BE2C (cell line): ENCODE results near the gene SYNDIG1.
"Not testable (repeated sequence)": the region's sequence is repeated elsewhere in the genome, so short reads cannot be mapped to it uniquely, and the experiment has no call there.

Experiments used
- DNase-seq: peaks from one replicate; pipeline ENCODE4 v3.0.0-alpha.2; 2020
- H3K27me3 ChIP-seq: fragments of 250-450 bp; sonication (Bioruptor Pico); 2 replicates; pipeline ENCODE4 v1.5.1; 2020; ENCODE audit warnings: mild to moderate bottlenecking
- H3K36me3 ChIP-seq: fragments of 250-450 bp; sonication (Bioruptor Pico); 2 replicates; pipeline ENCODE4 v1.5.1; 2020; ENCODE audit warnings: mild to moderate bottlenecking
- H3K4me1 ChIP-seq: fragments of 250-450 bp; sonication (Bioruptor Pico); 2 replicates; pipeline ENCODE4 v1.5.1; 2020
- H3K4me3 ChIP-seq: 2 replicates; pipeline ENCODE4 v1.5.1; 2011; ENCODE audit warnings: low read depth, low read length
- H3K9me3 ChIP-seq: fragments of 250-450 bp; sonication (Bioruptor Pico); 2 replicates; pipeline ENCODE4 v1.5.1; 2020
- TF ChIP-seq, protein P1 (sequence below): IDR thresholded peaks from 2 replicates; pipeline ENCODE4 v1.5.1; 2012; ENCODE audit warnings: mild to moderate bottlenecking, low read depth, low read length

Gene SYNDIG1

DNA sequence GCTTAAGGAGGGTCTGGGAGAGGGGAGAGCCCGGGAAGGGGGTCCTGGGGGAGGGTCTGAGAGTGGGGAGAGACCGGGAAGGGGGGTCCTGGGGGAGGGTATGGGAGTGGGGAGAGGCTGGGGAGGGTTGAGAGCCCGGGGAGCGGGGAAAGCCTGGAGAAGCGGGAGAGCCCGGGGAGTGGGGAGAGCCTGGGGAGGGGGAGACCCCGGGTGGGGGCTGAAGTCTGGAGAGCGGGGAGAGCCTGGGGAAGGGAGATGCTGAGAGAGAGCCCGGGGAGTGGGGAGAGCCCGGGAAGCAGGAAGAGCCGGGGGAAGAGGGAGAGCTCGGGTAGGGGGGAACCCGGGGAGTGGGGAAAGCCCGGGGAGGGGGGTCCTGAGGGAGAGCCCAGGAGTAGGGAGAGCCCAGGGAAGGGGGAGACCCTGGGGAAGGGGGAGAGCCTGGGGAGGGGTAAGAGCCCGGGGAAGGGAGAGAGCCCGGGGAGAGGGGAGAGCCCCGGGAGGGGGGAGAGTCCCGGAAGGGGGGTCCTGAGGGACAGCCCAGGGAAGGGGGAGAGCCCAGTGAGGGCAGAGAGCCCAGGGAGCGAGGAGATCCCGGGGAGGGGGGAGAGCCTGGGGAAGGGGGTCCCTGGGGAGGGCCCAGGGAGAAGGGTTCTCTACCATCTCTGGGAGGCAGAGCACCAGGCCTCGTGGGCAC, 148.5 kb downstream of the SYNDIG1 start:
- Histone ChIP-seq H3K9me3 (no peaks in the 10 kb centered on the region), H3K4me3 (no peak overlapping the region), H3K36me3 (no peaks in the 10 kb centered on the region), H3K27me3 (no peaks in the 10 kb centered on the region), H3K4me1 (peaks cover 7% of the 10 kb centered on the region)
- TF ChIP-seq, protein P1, sequence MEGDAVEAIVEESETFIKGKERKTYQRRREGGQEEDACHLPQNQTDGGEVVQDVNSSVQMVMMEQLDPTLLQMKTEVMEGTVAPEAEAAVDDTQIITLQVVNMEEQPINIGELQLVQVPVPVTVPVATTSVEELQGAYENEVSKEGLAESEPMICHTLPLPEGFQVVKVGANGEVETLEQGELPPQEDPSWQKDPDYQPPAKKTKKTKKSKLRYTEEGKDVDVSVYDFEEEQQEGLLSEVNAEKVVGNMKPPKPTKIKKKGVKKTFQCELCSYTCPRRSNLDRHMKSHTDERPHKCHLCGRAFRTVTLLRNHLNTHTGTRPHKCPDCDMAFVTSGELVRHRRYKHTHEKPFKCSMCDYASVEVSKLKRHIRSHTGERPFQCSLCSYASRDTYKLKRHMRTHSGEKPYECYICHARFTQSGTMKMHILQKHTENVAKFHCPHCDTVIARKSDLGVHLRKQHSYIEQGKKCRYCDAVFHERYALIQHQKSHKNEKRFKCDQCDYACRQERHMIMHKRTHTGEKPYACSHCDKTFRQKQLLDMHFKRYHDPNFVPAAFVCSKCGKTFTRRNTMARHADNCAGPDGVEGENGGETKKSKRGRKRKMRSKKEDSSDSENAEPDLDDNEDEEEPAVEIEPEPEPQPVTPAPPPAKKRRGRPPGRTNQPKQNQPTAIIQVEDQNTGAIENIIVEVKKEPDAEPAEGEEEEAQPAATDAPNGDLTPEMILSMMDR: no peak
- no peak for DNase-seq

- Histone ChIP-seq H3K4me3 (no peak overlapping the region), H3K4me1 (peaks cover 7% of the 10 kb centered on the region), H3K9me3 (no peaks in the 10 kb centered on the region), H3K27me3 (no peaks in the 10 kb centered on the region), H3K36me3 (no peaks in the 10 kb centered on the region)
- no peak for DNase-seq
- TF ChIP-seq, protein P1: no peak
These were observed 149.3 kb downstream of the SYNDIG1 start for GRCh38 chr20:24618739-24619138.

GRCh38 chr20:24619212-24619611, 149.8 kb downstream of the SYNDIG1 start:
- H3K9me3 ChIP-seq: no peaks in the 10 kb centered on the region
- no peaks in the 10 kb centered on the region for H3K36me3 ChIP-seq
- H3K4me3 ChIP-seq: no peak overlapping the region
- peaks cover 7% of the 10 kb centered on the region for H3K4me1 ChIP-seq
- no peak for DNase-seq
- H3K27me3 ChIP-seq: no peaks in the 10 kb centered on the region
- TF ChIP-seq, protein P1: no peak

GRCh38 chr20:24620937-24621519, 151.6 kb downstream of the SYNDIG1 start:
- H3K4me3 ChIP-seq: no peak overlapping the region
- no peaks in the 10 kb centered on the region for H3K9me3 ChIP-seq
- no peak for DNase-seq
- peaks cover 7% of the 10 kb centered on the region for H3K4me1 ChIP-seq
- no peaks in the 10 kb centered on the region for H3K36me3 ChIP-seq
- TF ChIP-seq, protein P1: no peak
- H3K27me3 ChIP-seq: no peaks in the 10 kb centered on the region

DNA sequence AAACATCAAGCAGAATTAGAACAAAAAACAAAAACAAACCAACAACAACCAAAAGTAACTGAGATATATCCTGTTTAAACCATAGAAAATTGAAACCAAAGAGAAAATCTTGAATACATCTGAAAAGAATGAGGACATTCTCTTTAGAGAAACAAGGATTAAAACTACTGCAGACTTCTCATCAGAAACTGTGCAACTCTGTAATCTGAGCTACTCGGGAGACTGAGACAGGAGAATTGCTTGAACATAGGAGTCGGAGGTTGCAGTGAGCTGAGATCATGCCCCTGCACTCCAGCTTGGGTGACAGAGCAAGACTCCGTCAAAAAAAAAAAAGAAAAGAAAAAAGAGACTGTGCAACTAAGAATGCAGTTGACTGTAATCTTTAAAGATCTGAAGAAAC, 153.4 kb downstream of the SYNDIG1 start:
- Histone ChIP-seq H3K4me3 (no peak overlapping the region), H3K27me3 (no peaks in the 10 kb centered on the region), H3K4me1 (peaks cover 7% of the 10 kb centered on the region), H3K36me3 (no peaks in the 10 kb centered on the region), H3K9me3 (no peaks in the 10 kb centered on the region)
- DNase-seq: no peak
- TF ChIP-seq, protein P1: no peak

DNA sequence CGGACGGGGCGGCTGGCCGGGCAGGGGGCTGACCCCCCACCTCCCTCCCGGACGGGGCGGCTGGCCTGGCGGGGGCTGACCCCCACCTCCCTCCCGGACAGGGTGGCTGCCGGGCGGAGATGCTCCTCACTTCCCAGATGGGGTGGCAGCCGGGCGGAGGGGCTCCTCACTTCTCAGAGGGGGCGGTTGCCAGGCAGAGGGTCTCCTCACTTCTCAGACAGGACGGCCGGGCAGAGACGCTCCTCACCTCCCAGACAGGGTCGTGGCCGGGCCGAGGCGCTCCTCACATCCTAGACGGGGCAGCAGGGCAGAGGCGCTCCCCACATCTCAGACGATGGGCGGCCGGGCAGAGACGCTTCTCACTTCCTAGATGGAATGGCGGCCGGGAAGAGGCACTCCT, 156.7 kb downstream of the SYNDIG1 start:
- not testable (repeated sequence) for H3K4me3 ChIP-seq, H3K27me3 ChIP-seq, H3K9me3 ChIP-seq, H3K36me3 ChIP-seq, DNase-seq
- peaks cover 15% of the 10 kb centered on the region for H3K4me1 ChIP-seq
